Liver (tissue), 9 donors: ENCODE measurements around the gene KLHDC10. TPM values are rescaled to one million over a fixed set of nuclear protein-coding genes. Genes with fewer than 3 reads are reported as not detected.

Source experiments
- DNase-seq: peaks from one replicate; pipeline ENCODE4 v3.0.0-alpha.2; 2017; ENCODE audit warnings: low spot score
- H3K27ac ChIP-seq, 2 donors: one replicate each; pipeline ENCODE4 v1.7.0; 2013; ENCODE audit warnings: inconsistent platforms in 2 of 2, low read length in 2 of 2, control low read depth in 1 of 2, low read depth in 1 of 2, mild to moderate bottlenecking in 1 of 2
- H3K27me3 ChIP-seq, 4 donors: one replicate each; pipeline versions ENCODE4 v1.6.1 to v1.7.0; 2013; ENCODE audit warnings: low read length in 3 of 4, inconsistent platforms in 1 of 4, mild to moderate bottlenecking in 1 of 4, moderate library complexity in 1 of 4; ENCODE audit not compliant: control insufficient read depth in 4 of 4, insufficient read depth in 4 of 4
- H3K36me3 ChIP-seq, 4 donors: one replicate each; pipeline versions ENCODE4 v1.6.1 to v1.7.0; 2013; ENCODE audit warnings: low read length in 3 of 4, mild to moderate bottlenecking in 3 of 4, low read depth in 1 of 4, moderate library complexity in 1 of 4; ENCODE audit not compliant: control insufficient read depth in 4 of 4, insufficient read depth in 3 of 4
- H3K4me1 ChIP-seq, 4 donors: one replicate each; pipeline versions ENCODE4 v1.6.1 to v1.7.0; 2013; ENCODE audit warnings: low read length in 3 of 4, mild to moderate bottlenecking in 3 of 4, moderate library complexity in 1 of 4; ENCODE audit not compliant: control insufficient read depth in 4 of 4, insufficient read depth in 4 of 4
- H3K4me3 ChIP-seq, 3 donors: one replicate each; pipeline versions ENCODE4 v1.6.1 to v1.7.0; 2013; ENCODE audit warnings: low read length in 3 of 3, control low read depth in 1 of 3, low read depth in 1 of 3, mild to moderate bottlenecking in 1 of 3
- H3K9ac ChIP-seq, 2 donors: one replicate each; pipeline ENCODE4 v1.7.0; 2013; ENCODE audit warnings: low read length in 2 of 2, mild to moderate bottlenecking in 2 of 2, moderate library complexity in 2 of 2, control low read depth in 1 of 2, low read depth in 1 of 2
- H3K9me3 ChIP-seq, 4 donors: one replicate each; pipeline versions ENCODE4 v1.6.1 to v1.7.0; 2013; ENCODE audit warnings: low read length in 3 of 4; ENCODE audit not compliant: control insufficient read depth in 4 of 4
- EGR1 ChIP-seq, 2 donors: IDR thresholded peaks; 2 replicates each; pipeline ENCODE4 v1.6.1; 2016 to 2018; ENCODE audit warnings: antibody characterized with exemption in 2 of 2, low read depth in 2 of 2
- FOXA1 ChIP-seq: IDR thresholded peaks from 2 replicates; pipeline ENCODE4 v1.6.1; 2016; ENCODE audit warnings: antibody characterized with exemption
- FOXA2 ChIP-seq: IDR thresholded peaks from 2 replicates; pipeline ENCODE4 v1.6.1; 2016; ENCODE audit warnings: antibody characterized with exemption
- GABPA ChIP-seq, 2 donors: IDR thresholded peaks in 1 of 2; conservative IDR thresholded peaks in 1 of 2; 2 replicates each; pipeline ENCODE4 v1.6.1; 2016; ENCODE audit warnings: antibody characterized with exemption in 2 of 2, mild to moderate bottlenecking in 1 of 2, moderate library complexity in 1 of 2
- HNF4A ChIP-seq, 2 donors: conservative IDR thresholded peaks; 2 replicates each; pipeline ENCODE4 v1.6.1; 2016; ENCODE audit warnings: antibody characterized with exemption in 2 of 2, mild to moderate bottlenecking in 2 of 2
- HNF4G ChIP-seq: IDR thresholded peaks from 2 replicates; pipeline ENCODE4 v1.6.1; 2016; ENCODE audit warnings: antibody characterized with exemption
- JUND ChIP-seq, 2 donors: IDR thresholded peaks; 2 replicates each; pipeline ENCODE4 v1.6.1; 2016; ENCODE audit warnings: antibody characterized with exemption in 2 of 2
- NR2F2 ChIP-seq: IDR thresholded peaks from 2 replicates; pipeline ENCODE4 v1.6.1; 2016; ENCODE audit warnings: antibody characterized with exemption
- RAD21 ChIP-seq, 2 donors: IDR thresholded peaks; 2 replicates each; pipeline ENCODE4 v1.6.1; 2016; ENCODE audit warnings: antibody characterized with exemption in 2 of 2, mild to moderate bottlenecking in 2 of 2
- RXRA ChIP-seq, 2 donors: IDR thresholded peaks; 2 replicates each; pipeline ENCODE4 v1.6.1; 2017 to 2018; ENCODE audit warnings: antibody characterized with exemption in 2 of 2, mild to moderate bottlenecking in 1 of 2
- SP1 ChIP-seq: IDR thresholded peaks from 2 replicates; pipeline ENCODE4 v1.6.1; 2018; ENCODE audit warnings: antibody characterized with exemption, mild to moderate bottlenecking
- TAF1 ChIP-seq: conservative IDR thresholded peaks from 2 replicates; pipeline ENCODE4 v1.6.1; 2016; ENCODE audit warnings: antibody characterized with exemption, mild to moderate bottlenecking
- WGBS: extraction: QIAGEN DNeasy Blood & Tissue Kit; methylation state at CpG from one replicate; pipeline ENCODE4 v1.1.7; 2013; 5-methylcytosine and 5-hydroxymethylcytosine counted together
- polyA plus RNA-seq, 2 donors: library from polyadenylated mRNA; stranded (reverse) in 1 of 2; unstranded in 1 of 2; fragments of 200-250 nt in 1 of 2; fragments of >200 nt in 1 of 2; fragmentation: Nextera tagmentation in 1 of 2; extraction: Ambion mirVana in 1 of 2; gene quantifications; one replicate each; pipeline versions ENCODE4 v1.2.1 to v1.2.3, GENCODE V29; 2013 to 2015
- total RNA-seq, 2 donors: library from RNA; depleted of rRNA; stranded (reverse); fragments of >200 nt; gene quantifications; one replicate each; pipeline ENCODE4 v1.2.3, GENCODE V29; 2014
- TF ChIP-seq, protein P1 (sequence below): IDR thresholded peaks from 2 replicates; pipeline ENCODE4 v1.6.1; 2016; ENCODE audit warnings: antibody characterized with exemption, mild to moderate bottlenecking
- TF ChIP-seq, protein P2 (sequence below): IDR thresholded peaks from 2 replicates; pipeline ENCODE4 v1.6.1; 2016; ENCODE audit warnings: antibody characterized with exemption
- TF ChIP-seq, protein P3 (sequence below): IDR thresholded peaks from 2 replicates; pipeline ENCODE4 v1.6.1; 2016; ENCODE audit warnings: antibody characterized with exemption
- TF ChIP-seq, protein P4 (sequence below): IDR thresholded peaks from 2 replicates; pipeline ENCODE4 v1.6.1; 2016; ENCODE audit warnings: antibody characterized with exemption
- TF ChIP-seq, protein P5 (sequence below): fragments of 150-350 bp; IDR thresholded peaks from 2 replicates; pipeline ENCODE4 v1.5.1; 2017; ENCODE audit warnings: improper control_type of control experiment, low read depth, low read length; ENCODE audit not compliant: missing input control
- donor health status: healthy.
- donor health status: healthy.
- donor health status: healthy.
- donor health status: healthy.
- donor health status: healthy.

KLHDC10 gene
- total and polyA plus RNA-seq, 4 donors, result 10.8 to 31.2 (median 17.4) TPM

DNA sequence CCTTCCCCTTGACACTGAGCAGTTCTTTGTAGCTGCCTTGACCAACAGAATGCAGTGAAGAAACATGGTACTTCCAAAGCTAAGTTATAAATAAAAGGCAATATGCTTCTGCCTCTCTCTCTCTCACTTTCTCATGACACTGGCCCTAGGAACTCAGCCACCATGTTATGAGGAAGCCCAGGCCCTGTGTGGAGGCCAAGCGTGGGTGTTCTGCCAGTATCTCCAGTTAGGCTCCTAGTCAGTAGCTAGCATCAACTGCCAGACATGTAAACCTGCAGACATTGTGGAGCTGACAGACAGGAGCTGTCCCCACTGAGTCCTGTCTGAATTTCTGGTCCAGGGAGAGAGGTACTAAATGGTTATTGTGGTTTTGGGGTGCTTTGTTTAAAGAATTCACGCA is 89.7 kb downstream of the KLHDC10 start:
- H3K4me1 ChIP-seq, result no peaks in the 10 kb centered on the region
- peaks cover 8 to 35% (median 10%) of the 10 kb centered on the region in 4 donors for H3K36me3 ChIP-seq
- H3K4me3 ChIP-seq, result no peak overlapping the region
- no peak overlapping the region for H3K9ac ChIP-seq
- DNase-seq, result no peak
- H3K27me3 ChIP-seq, result no peaks in the 10 kb centered on the region
- H3K9me3 ChIP-seq, result peaks cover 0 to 3% (median 1%) of the 10 kb centered on the region in 4 donors
- no peak overlapping the region for H3K27ac ChIP-seq
- TF ChIP-seq HNF4G (no peak), SP1 (no peak), TAF1 (no peak), EGR1 (IDR thresholded peaks at IDR 0.05; ENCODE audit: low read depth in 2 of 2) (no peak), GABPA (IDR thresholded peaks at IDR 0.05 in 1 of 2, conservative IDR thresholded peaks at IDR 0.05 in 1 of 2) (no peak), RXRA (IDR thresholded peaks at IDR 0.05) (no peak), RAD21 (IDR thresholded peaks at IDR 0.05) (no peak), NR2F2 (no peak), HNF4A (conservative IDR thresholded peaks at IDR 0.05) (no peak), JUND (IDR thresholded peaks at IDR 0.05) (no peak)
- TF ChIP-seq, protein P1, sequence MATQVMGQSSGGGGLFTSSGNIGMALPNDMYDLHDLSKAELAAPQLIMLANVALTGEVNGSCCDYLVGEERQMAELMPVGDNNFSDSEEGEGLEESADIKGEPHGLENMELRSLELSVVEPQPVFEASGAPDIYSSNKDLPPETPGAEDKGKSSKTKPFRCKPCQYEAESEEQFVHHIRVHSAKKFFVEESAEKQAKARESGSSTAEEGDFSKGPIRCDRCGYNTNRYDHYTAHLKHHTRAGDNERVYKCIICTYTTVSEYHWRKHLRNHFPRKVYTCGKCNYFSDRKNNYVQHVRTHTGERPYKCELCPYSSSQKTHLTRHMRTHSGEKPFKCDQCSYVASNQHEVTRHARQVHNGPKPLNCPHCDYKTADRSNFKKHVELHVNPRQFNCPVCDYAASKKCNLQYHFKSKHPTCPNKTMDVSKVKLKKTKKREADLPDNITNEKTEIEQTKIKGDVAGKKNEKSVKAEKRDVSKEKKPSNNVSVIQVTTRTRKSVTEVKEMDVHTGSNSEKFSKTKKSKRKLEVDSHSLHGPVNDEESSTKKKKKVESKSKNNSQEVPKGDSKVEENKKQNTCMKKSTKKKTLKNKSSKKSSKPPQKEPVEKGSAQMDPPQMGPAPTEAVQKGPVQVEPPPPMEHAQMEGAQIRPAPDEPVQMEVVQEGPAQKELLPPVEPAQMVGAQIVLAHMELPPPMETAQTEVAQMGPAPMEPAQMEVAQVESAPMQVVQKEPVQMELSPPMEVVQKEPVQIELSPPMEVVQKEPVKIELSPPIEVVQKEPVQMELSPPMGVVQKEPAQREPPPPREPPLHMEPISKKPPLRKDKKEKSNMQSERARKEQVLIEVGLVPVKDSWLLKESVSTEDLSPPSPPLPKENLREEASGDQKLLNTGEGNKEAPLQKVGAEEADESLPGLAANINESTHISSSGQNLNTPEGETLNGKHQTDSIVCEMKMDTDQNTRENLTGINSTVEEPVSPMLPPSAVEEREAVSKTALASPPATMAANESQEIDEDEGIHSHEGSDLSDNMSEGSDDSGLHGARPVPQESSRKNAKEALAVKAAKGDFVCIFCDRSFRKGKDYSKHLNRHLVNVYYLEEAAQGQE, result no peak
- TF ChIP-seq, protein P2, sequence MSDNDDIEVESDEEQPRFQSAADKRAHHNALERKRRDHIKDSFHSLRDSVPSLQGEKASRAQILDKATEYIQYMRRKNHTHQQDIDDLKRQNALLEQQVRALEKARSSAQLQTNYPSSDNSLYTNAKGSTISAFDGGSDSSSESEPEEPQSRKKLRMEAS, result no peak
- TF ChIP-seq, protein P3, sequence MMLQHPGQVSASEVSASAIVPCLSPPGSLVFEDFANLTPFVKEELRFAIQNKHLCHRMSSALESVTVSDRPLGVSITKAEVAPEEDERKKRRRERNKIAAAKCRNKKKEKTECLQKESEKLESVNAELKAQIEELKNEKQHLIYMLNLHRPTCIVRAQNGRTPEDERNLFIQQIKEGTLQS, result no peak
- TF ChIP-seq, protein P4, sequence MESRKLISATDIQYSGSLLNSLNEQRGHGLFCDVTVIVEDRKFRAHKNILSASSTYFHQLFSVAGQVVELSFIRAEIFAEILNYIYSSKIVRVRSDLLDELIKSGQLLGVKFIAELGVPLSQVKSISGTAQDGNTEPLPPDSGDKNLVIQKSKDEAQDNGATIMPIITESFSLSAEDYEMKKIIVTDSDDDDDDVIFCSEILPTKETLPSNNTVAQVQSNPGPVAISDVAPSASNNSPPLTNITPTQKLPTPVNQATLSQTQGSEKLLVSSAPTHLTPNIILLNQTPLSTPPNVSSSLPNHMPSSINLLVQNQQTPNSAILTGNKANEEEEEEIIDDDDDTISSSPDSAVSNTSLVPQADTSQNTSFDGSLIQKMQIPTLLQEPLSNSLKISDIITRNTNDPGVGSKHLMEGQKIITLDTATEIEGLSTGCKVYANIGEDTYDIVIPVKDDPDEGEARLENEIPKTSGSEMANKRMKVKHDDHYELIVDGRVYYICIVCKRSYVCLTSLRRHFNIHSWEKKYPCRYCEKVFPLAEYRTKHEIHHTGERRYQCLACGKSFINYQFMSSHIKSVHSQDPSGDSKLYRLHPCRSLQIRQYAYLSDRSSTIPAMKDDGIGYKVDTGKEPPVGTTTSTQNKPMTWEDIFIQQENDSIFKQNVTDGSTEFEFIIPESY, result no peak
- over 99% methylated on average over 2 of the region's 2 CpGs for WGBS

DNA sequence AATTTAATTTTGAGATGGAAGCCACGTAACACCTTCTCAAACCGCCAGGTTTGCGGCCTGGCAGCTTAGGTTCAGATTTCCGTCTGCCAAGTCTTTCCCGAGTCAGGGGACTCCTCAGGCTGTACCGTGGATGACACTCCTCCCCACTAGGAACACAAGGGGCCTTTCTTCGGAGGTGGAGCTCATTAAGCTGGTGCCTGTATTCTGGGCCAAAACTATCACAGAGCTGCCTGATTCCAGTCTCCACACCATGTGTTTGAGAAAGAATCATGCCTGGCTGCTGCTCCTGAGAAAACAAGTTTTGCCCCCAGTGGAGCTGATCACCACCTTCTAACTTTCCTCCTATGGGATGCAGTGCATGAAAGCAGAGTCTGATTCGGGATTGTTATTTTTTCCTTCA is 90.1 kb downstream of the KLHDC10 start:
- H3K4me3 ChIP-seq, result no peak overlapping the region
- H3K36me3 ChIP-seq, result peaks cover 9 to 38% (median 10%) of the 10 kb centered on the region in 4 donors
- peaks cover 0 to 3% (median 1%) of the 10 kb centered on the region in 4 donors for H3K9me3 ChIP-seq
- H3K4me1 ChIP-seq, result no peaks in the 10 kb centered on the region
- H3K27me3 ChIP-seq, result no peaks in the 10 kb centered on the region
- 97% methylated on average over 8 of the region's 8 CpGs for WGBS
- no peak overlapping the region for H3K27ac ChIP-seq
- DNase-seq, result no peak
- no peak overlapping the region for H3K9ac ChIP-seq
- TF ChIP-seq EGR1 (IDR thresholded peaks at IDR 0.05; ENCODE audit: low read depth in 2 of 2) (no peak), NR2F2 (no peak), FOXA2 (no peak), HNF4G (no peak), SP1 (no peak), RAD21 (IDR thresholded peaks at IDR 0.05) (no peak), JUND (IDR thresholded peaks at IDR 0.05) (no peak), FOXA1 (no peak), TAF1 (no peak)
- TF ChIP-seq, protein P2, result no peak
- TF ChIP-seq, protein P4, result no peak
- TF ChIP-seq, protein P5, sequence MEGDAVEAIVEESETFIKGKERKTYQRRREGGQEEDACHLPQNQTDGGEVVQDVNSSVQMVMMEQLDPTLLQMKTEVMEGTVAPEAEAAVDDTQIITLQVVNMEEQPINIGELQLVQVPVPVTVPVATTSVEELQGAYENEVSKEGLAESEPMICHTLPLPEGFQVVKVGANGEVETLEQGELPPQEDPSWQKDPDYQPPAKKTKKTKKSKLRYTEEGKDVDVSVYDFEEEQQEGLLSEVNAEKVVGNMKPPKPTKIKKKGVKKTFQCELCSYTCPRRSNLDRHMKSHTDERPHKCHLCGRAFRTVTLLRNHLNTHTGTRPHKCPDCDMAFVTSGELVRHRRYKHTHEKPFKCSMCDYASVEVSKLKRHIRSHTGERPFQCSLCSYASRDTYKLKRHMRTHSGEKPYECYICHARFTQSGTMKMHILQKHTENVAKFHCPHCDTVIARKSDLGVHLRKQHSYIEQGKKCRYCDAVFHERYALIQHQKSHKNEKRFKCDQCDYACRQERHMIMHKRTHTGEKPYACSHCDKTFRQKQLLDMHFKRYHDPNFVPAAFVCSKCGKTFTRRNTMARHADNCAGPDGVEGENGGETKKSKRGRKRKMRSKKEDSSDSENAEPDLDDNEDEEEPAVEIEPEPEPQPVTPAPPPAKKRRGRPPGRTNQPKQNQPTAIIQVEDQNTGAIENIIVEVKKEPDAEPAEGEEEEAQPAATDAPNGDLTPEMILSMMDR, result no peak
- TF ChIP-seq, protein P1, result no peak
- TF ChIP-seq, protein P3, result no peak
